HepG2 (cell line): ENCODE results near the gene PRUNE1. TPM values are rescaled to one million over a fixed set of nuclear protein-coding genes. Genes with fewer than 3 reads are reported as not detected.
A peak's percentile ranks its signal among the peaks of the same experiment; 100 is the strongest.

ENCODE experiments used
- ATF7 ChIP-seq, 2 experiments: fragments of 450-650 bp in 1 of 2; sonication (generic) in 1 of 2; formaldehyde crosslinking in 1 of 2; IDR thresholded peaks; 2 replicates each; pipeline versions ENCODE4 v1.4.0 to v1.6.1; 2016 to 2020; ENCODE audit warnings: antibody characterized with exemption in 1 of 2, mild to moderate bottlenecking in 1 of 2, missing genetic modification reagents in 1 of 2
- GABPA ChIP-seq, 2 experiments: IDR thresholded peaks; 2 replicates each; pipeline ENCODE4 v1.6.1; 2011 to 2016; ENCODE audit warnings: low read depth in 2 of 2, low read length in 1 of 2, missing biosample characterization in 1 of 2, missing genetic modification characterization in 1 of 2
- IRX3 ChIP-seq: sonication (generic); formaldehyde crosslinking; IDR thresholded peaks from 2 replicates; pipeline ENCODE4 v1.8.1; 2023; ENCODE audit warnings: mild to moderate bottlenecking, low read depth, missing genetic modification reagents, borderline replicate concordance
- JDP2 ChIP-seq: sonication (generic); formaldehyde crosslinking; IDR thresholded peaks from 2 replicates; pipeline ENCODE4 v1.8.1; 2022; ENCODE audit warnings: missing genetic modification reagents, borderline replicate concordance
- MEIS1 ChIP-seq: sonication (generic); formaldehyde crosslinking; IDR thresholded peaks from 2 replicates; pipeline ENCODE4 v1.9.0; 2021; ENCODE audit warnings: mild to moderate bottlenecking, missing genetic modification reagents, moderate library complexity, borderline replicate concordance
- MTA1 ChIP-seq: sonication (generic); formaldehyde crosslinking; IDR thresholded peaks from 2 replicates; pipeline ENCODE4 v1.4.0; 2020; ENCODE audit warnings: missing genetic modification reagents, mild to moderate bottlenecking, borderline replicate concordance
- NCOA2 ChIP-seq: sonication (generic); formaldehyde crosslinking; IDR thresholded peaks from 2 replicates; pipeline ENCODE4 v1.8.0; 2022; ENCODE audit warnings: inconsistent platforms
- NONO ChIP-seq, 2 experiments: fragments of 450-650 bp in 1 of 2; sonication (generic) in 1 of 2; formaldehyde crosslinking in 1 of 2; IDR thresholded peaks in 1 of 2; conservative IDR thresholded peaks in 1 of 2; 2 replicates each; pipeline versions ENCODE4 v1.6.1 to v1.8.0; 2017 to 2022; ENCODE audit warnings: mild to moderate bottlenecking in 1 of 2, missing genetic modification reagents in 1 of 2, moderate library complexity in 1 of 2
- PRPF4 ChIP-seq: fragments of 200-400 bp; formaldehyde crosslinking; IDR thresholded peaks from 2 replicates; pipeline ENCODE4 v1.6.1; 2016; ENCODE audit warnings: low read length, low read depth; ENCODE audit not compliant: poor library complexity, severe bottlenecking
- RBM39 ChIP-seq: fragments of 200-400 bp; formaldehyde crosslinking; IDR thresholded peaks from one replicate; pipeline ENCODE4 v1.6.1; 2018; ENCODE audit warnings: antibody characterized with exemption, mild to moderate bottlenecking, low read depth, low read length; ENCODE audit not compliant: poor library complexity, severe bottlenecking
- RXRB ChIP-seq: IDR thresholded peaks from 2 replicates; pipeline ENCODE4 v1.6.1; 2016; ENCODE audit warnings: borderline replicate concordance, missing genetic modification reagents, missing compliant biosample characterization
- SNRNP70 ChIP-seq: fragments of 200-400 bp; formaldehyde crosslinking; IDR thresholded peaks from 2 replicates; pipeline ENCODE4 v1.6.1; 2017; ENCODE audit warnings: mild to moderate bottlenecking, low read depth, low read length, moderate library complexity
- SP4 ChIP-seq: sonication (generic); formaldehyde crosslinking; IDR thresholded peaks from 2 replicates; pipeline ENCODE4 v1.8.1; 2023; ENCODE audit warnings: mild to moderate bottlenecking, missing genetic modification reagents
- YY1 ChIP-seq: IDR thresholded peaks from 2 replicates; pipeline ENCODE4 v1.6.1; 2011; ENCODE audit warnings: low read length, low read depth, moderate library complexity, mild to moderate bottlenecking; ENCODE audit not compliant: insufficient read depth, insufficient replicate concordance
- ZC3H4 ChIP-seq: sonication (generic); formaldehyde crosslinking; IDR thresholded peaks from 2 replicates; pipeline ENCODE4 v1.4.0; 2020; ENCODE audit warnings: missing genetic modification reagents, borderline replicate concordance
- ZFP37 ChIP-seq: sonication (generic); formaldehyde crosslinking; IDR thresholded peaks from 2 replicates; pipeline ENCODE4 v1.4.0; 2020; ENCODE audit warnings: missing genetic modification reagents, borderline replicate concordance
- ZNF253 ChIP-seq: sonication (generic); formaldehyde crosslinking; IDR thresholded peaks from 2 replicates; pipeline ENCODE4 v1.8.0; 2022; ENCODE audit warnings: mild to moderate bottlenecking, missing genetic modification reagents, borderline replicate concordance
- ZNF263 ChIP-seq: sonication (generic); formaldehyde crosslinking; IDR thresholded peaks from 2 replicates; pipeline ENCODE4 v1.4.0; 2020; ENCODE audit warnings: missing genetic modification reagents
- ZNF564 ChIP-seq: sonication (generic); formaldehyde crosslinking; IDR thresholded peaks from 2 replicates; pipeline ENCODE4 v1.8.1; 2023; ENCODE audit warnings: mild to moderate bottlenecking, missing genetic modification reagents
- ZNF652 ChIP-seq: IDR thresholded peaks from 2 replicates; pipeline ENCODE4 v1.6.1; 2016; ENCODE audit warnings: low read depth, borderline replicate concordance
- ZNF780A ChIP-seq: sonication (generic); formaldehyde crosslinking; IDR thresholded peaks from 2 replicates; pipeline ENCODE4 v1.8.0; 2022; ENCODE audit warnings: mild to moderate bottlenecking, missing genetic modification reagents, moderate library complexity
- ZSCAN31 ChIP-seq: sonication (generic); formaldehyde crosslinking; IDR thresholded peaks from 2 replicates; pipeline ENCODE4 v1.5.0; 2020; ENCODE audit warnings: low read depth, mild to moderate bottlenecking, missing genetic modification reagents
- polyA plus RNA-seq, 8 experiments: library from polyadenylated mRNA; depleted of rRNA in 3 of 8; stranded (reverse) in 7 of 8; unstranded in 1 of 8; fragments of >200 nt; fragmentation: Illumina TruSeq in 4 of 8; extraction: Trizol in 4 of 8; gene quantifications; 2 replicates each; pipeline versions ENCODE4 v1.2.1 to v1.2.3, GENCODE V29; 2011 to 2016; ENCODE audit warnings: low read depth in 4 of 8, missing spikeins in 1 of 8, mixed read lengths in 1 of 8; ENCODE audit not compliant: insufficient read depth in 1 of 8
- total RNA-seq, 5 experiments: library from RNA; depleted of rRNA; stranded (reverse); fragments of >200 nt; fragmentation: Illumina TruSeq; extraction: Trizol; gene quantifications; 2 replicates each; pipeline ENCODE4 v1.2.3, GENCODE V29; 2016; ENCODE audit warnings: low read depth in 1 of 5
- TF ChIP-seq, protein P1 (sequence below): sonication (generic); formaldehyde crosslinking; IDR thresholded peaks from 2 replicates; pipeline ENCODE4 v1.8.0; 2022; ENCODE audit warnings: mild to moderate bottlenecking, missing genetic modification reagents
- TF ChIP-seq, protein P2 (sequence below): fragments of 450-650 bp; IDR thresholded peaks from 2 replicates; pipeline ENCODE4 v1.6.1; 2016
- TF ChIP-seq, protein P3 (sequence below): sonication (generic); formaldehyde crosslinking; IDR thresholded peaks from 2 replicates; pipeline ENCODE4 v1.5.0; 2020; ENCODE audit warnings: missing genetic modification reagents, mild to moderate bottlenecking, borderline replicate concordance

PRUNE1 gene
- total and polyA plus RNA-seq, 2 of the 13 experiments (the other 11 are each of a cell fraction or from before 2014, with no cell fraction given): 19.0 to 31.9 TPM

DNA sequence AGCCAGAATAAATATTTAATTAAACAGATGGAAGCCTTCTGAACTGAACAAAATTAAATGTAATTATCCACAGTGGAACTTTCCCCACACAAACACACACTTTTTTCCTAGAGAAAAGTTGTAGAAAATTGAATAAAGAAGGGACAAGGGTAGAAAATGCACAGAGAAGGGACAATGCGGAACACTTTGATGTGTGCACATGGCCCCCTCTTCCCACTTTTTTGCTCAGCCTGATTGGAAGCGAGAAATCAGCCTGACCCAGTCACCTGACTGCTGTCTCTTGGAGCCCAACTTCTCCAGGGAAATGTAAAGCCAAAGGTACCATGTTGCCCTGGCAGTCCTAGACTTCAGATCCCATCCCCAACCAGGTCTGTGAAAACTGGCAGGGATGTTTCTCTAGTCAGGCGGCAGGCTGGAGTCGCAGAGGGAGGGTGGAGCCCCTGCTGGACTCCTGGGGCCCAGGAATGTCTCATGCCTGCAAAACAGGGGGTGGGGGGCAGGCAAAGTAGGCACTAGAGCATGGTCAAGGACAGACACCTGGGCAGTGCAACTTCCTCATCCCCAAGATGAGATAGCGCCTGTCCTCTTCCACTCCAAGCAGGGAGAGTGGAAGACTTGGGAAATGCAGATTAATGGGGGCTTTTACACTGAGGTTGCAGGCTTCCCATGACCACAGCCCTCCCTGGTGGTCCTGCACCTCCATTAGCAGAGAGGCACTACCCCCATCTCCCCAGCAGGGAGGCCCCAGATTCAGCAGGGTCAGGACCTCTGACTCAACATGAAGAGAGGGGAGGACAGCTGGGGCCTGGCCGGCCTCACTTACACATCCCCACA is 36.4 kb upstream of the PRUNE1 start (continued):
- TF ChIP-seq ZC3H4 (CRISPR knock-in tag) (no peak), ZNF652 (CRISPR knock-in tag) (no peak), RBM39 (no peak), ZNF564 (no peak; the same call in 1 of the 2 replicates), SNRNP70 (no peak), JDP2 (CRISPR knock-in tag) (no peak; the same call in 1 of the 2 replicates), IRX3 (no peak), ZSCAN31 (CRISPR knock-in tag) (0 out of 2 replicates have a peak, but pooled peaks have one; percentile 18), PRPF4 (no peak), MEIS1 (no peak), ATF7 (IDR thresholded peaks at IDR 0.05) (no peak), ATF7 (CRISPR knock-in tag; IDR thresholded peaks at IDR 0.05) (no peak), RXRB (CRISPR knock-in tag) (peak; percentile 49; the same call in 1 of the 2 replicates), ZNF780A (CRISPR knock-in tag) (no peak), GABPA (IDR thresholded peaks at IDR 0.05; ENCODE audit: low read depth, low read length) (no peak), GABPA (CRISPR knock-in tag; IDR thresholded peaks at IDR 0.05; ENCODE audit: low read depth) (0 out of 2 replicates have a peak, but pooled peaks have one; percentile 28), YY1 (peak; percentile 26), MTA1 (peak; percentile 56; the same call in 1 of the 2 replicates), ZNF253 (no peak), ZFP37 (CRISPR knock-in tag) (no peak), NCOA2 (CRISPR knock-in tag) (no peak; the same call in 1 of the 2 replicates), SP4 (no peak; the same call in 1 of the 2 replicates), ZNF263 (CRISPR knock-in tag) (peak; percentile 65; the same call in 1 of the 2 replicates), NONO (IDR thresholded peaks at IDR 0.05) (no peak), NONO (CRISPR knock-in tag; conservative IDR thresholded peaks at IDR 0.05) (no peak; the same call in 1 of the 2 replicates)
- TF ChIP-seq, protein P1, sequence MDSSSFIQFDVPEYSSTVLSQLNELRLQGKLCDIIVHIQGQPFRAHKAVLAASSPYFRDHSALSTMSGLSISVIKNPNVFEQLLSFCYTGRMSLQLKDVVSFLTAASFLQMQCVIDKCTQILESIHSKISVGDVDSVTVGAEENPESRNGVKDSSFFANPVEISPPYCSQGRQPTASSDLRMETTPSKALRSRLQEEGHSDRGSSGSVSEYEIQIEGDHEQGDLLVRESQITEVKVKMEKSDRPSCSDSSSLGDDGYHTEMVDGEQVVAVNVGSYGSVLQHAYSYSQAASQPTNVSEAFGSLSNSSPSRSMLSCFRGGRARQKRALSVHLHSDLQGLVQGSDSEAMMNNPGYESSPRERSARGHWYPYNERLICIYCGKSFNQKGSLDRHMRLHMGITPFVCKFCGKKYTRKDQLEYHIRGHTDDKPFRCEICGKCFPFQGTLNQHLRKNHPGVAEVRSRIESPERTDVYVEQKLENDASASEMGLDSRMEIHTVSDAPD (CRISPR knock-in tag): no peak
- TF ChIP-seq, protein P2, sequence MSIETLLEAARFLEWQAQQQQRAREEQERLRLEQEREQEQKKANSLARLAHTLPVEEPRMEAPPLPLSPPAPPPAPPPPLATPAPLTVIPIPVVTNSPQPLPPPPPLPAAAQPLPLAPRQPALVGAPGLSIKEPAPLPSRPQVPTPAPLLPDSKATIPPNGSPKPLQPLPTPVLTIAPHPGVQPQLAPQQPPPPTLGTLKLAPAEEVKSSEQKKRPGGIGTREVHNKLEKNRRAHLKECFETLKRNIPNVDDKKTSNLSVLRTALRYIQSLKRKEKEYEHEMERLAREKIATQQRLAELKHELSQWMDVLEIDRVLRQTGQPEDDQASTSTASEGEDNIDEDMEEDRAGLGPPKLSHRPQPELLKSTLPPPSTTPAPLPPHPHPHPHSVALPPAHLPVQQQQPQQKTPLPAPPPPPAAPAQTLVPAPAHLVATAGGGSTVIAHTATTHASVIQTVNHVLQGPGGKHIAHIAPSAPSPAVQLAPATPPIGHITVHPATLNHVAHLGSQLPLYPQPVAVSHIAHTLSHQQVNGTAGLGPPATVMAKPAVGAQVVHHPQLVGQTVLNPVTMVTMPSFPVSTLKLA: peak; percentile 2; the same call in 1 of the 2 replicates
- TF ChIP-seq, protein P3, sequence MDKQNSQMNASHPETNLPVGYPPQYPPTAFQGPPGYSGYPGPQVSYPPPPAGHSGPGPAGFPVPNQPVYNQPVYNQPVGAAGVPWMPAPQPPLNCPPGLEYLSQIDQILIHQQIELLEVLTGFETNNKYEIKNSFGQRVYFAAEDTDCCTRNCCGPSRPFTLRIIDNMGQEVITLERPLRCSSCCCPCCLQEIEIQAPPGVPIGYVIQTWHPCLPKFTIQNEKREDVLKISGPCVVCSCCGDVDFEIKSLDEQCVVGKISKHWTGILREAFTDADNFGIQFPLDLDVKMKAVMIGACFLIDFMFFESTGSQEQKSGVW (CRISPR knock-in tag): no peak
